SK-N-SH treated with all-trans-retinoic acid at 6 μM for 48 hours (cell line): ENCODE results near the gene LCLAT1.

Source experiments
- BACH2 ChIP-seq: fragments of 250-450 bp; sonication (Bioruptor Pico); IDR thresholded peaks from 2 replicates; pipeline ENCODE4 v1.9.0; 2021; ENCODE audit warnings: mild to moderate bottlenecking, borderline replicate concordance
- CSDC2 ChIP-seq: fragments of 250-450 bp; sonication (Bioruptor Pico); IDR thresholded peaks from 2 replicates; pipeline ENCODE4 v1.5.0; 2020; ENCODE audit warnings: mild to moderate bottlenecking, moderate library complexity
- ESRRG ChIP-seq: fragments of 250-450 bp; sonication (Bioruptor Pico); IDR thresholded peaks from 2 replicates; pipeline ENCODE4 v1.6.1; 2021; ENCODE audit warnings: mild to moderate bottlenecking
- ISL1 ChIP-seq: fragments of 250-450 bp; sonication (Bioruptor Pico); IDR thresholded peaks from 2 replicates; pipeline ENCODE4 v2.1.2; 2022; ENCODE audit warnings: mild to moderate bottlenecking, moderate library complexity
- PPARA ChIP-seq: fragments of 250-450 bp; sonication (Bioruptor Pico); IDR thresholded peaks from 2 replicates; pipeline ENCODE4 v1.5.0; 2020; ENCODE audit warnings: mild to moderate bottlenecking, borderline replicate concordance
- RARB ChIP-seq: fragments of 250-450 bp; sonication (Bioruptor Pico); IDR thresholded peaks from 2 replicates; pipeline ENCODE4 v1.8.0; 2021; ENCODE audit warnings: mild to moderate bottlenecking, moderate library complexity
- SNAI2 ChIP-seq: fragments of 250-450 bp; sonication (Bioruptor Pico); IDR thresholded peaks from 2 replicates; pipeline ENCODE4 v1.5.0; 2020; ENCODE audit warnings: mild to moderate bottlenecking, moderate library complexity
- ZFP3 ChIP-seq: fragments of 250-450 bp; sonication (Bioruptor Pico); IDR thresholded peaks from 2 replicates; pipeline ENCODE4 v1.5.0; 2020; ENCODE audit warnings: mild to moderate bottlenecking, moderate library complexity
- ZFP30 ChIP-seq: fragments of 450-650 bp; formaldehyde crosslinking; IDR thresholded peaks from 2 replicates; pipeline ENCODE4 v1.5.0; 2022; ENCODE audit warnings: mild to moderate bottlenecking, moderate library complexity
- ZNF565 ChIP-seq: fragments of 450-650 bp; formaldehyde crosslinking; conservative IDR thresholded peaks from 2 replicates; pipeline ENCODE4 v1.5.0; 2020; ENCODE audit warnings: low read depth, mild to moderate bottlenecking, moderate library complexity
- ZNF8 ChIP-seq: fragments of 450-650 bp; formaldehyde crosslinking; IDR thresholded peaks from 2 replicates; pipeline ENCODE4 v1.5.0; 2020; ENCODE audit warnings: mild to moderate bottlenecking, moderate library complexity
- TF ChIP-seq, protein P1 (sequence below): fragments of 250-450 bp; sonication (Bioruptor Pico); IDR thresholded peaks from 2 replicates; pipeline ENCODE4 v1.8.0; 2020; ENCODE audit warnings: mild to moderate bottlenecking, moderate library complexity, borderline replicate concordance
- TF ChIP-seq, protein P2 (sequence below): fragments of 250-450 bp; sonication (Bioruptor Pico); IDR thresholded peaks from 2 replicates; pipeline ENCODE4 v1.5.1; 2020; ENCODE audit warnings: low read depth, mild to moderate bottlenecking, moderate library complexity
- TF ChIP-seq, protein P3 (sequence below): fragments of 250-450 bp; sonication (Bioruptor Pico); IDR thresholded peaks from 2 replicates; pipeline ENCODE4 v1.5.0; 2020; ENCODE audit warnings: mild to moderate bottlenecking, moderate library complexity

DNA sequence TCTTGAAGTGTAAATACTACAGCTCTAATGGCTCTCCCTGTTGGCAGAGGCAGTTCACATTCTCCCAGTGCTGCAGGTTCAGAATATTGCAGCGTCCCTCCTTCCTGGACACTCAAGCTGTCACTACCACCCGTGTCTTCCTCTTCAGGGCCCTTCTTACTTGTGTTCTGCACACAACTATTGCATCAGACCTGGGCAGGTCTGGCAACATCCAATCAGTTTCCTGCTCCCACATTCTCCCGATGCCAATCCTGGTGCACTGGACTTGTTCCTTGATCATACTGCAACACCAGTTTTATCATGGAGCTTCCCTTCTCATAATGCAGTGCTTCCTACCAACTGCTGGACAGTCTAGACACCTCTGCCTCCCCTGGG is 198.7 kb downstream of the LCLAT1 start:
- TF ChIP-seq ESRRG (no peak), BACH2 (no peak), ISL1 (CRISPR knock-in tag) (no peak), ZFP30 (CRISPR knock-in tag) (no peak), ZNF8 (CRISPR knock-in tag) (no peak), ZNF565 (CRISPR knock-in tag) (no peak), PPARA (no peak), SNAI2 (no peak), CSDC2 (CRISPR knock-in tag) (no peak), ZFP3 (CRISPR knock-in tag) (no peak), RARB (CRISPR knock-in tag) (no peak)
- TF ChIP-seq, protein P1, sequence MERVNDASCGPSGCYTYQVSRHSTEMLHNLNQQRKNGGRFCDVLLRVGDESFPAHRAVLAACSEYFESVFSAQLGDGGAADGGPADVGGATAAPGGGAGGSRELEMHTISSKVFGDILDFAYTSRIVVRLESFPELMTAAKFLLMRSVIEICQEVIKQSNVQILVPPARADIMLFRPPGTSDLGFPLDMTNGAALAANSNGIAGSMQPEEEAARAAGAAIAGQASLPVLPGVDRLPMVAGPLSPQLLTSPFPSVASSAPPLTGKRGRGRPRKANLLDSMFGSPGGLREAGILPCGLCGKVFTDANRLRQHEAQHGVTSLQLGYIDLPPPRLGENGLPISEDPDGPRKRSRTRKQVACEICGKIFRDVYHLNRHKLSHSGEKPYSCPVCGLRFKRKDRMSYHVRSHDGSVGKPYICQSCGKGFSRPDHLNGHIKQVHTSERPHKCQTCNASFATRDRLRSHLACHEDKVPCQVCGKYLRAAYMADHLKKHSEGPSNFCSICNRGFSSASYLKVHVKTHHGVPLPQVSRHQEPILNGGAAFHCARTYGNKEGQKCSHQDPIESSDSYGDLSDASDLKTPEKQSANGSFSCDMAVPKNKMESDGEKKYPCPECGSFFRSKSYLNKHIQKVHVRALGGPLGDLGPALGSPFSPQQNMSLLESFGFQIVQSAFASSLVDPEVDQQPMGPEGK (CRISPR knock-in tag) = no peak
- TF ChIP-seq, protein P2, sequence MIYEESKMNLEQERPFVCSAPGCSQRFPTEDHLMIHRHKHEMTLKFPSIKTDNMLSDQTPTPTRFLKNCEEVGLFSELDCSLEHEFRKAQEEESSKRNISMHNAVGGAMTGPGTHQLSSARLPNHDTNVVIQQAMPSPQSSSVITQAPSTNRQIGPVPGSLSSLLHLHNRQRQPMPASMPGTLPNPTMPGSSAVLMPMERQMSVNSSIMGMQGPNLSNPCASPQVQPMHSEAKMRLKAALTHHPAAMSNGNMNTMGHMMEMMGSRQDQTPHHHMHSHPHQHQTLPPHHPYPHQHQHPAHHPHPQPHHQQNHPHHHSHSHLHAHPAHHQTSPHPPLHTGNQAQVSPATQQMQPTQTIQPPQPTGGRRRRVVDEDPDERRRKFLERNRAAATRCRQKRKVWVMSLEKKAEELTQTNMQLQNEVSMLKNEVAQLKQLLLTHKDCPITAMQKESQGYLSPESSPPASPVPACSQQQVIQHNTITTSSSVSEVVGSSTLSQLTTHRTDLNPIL (CRISPR knock-in tag) = no peak
- TF ChIP-seq, protein P3, sequence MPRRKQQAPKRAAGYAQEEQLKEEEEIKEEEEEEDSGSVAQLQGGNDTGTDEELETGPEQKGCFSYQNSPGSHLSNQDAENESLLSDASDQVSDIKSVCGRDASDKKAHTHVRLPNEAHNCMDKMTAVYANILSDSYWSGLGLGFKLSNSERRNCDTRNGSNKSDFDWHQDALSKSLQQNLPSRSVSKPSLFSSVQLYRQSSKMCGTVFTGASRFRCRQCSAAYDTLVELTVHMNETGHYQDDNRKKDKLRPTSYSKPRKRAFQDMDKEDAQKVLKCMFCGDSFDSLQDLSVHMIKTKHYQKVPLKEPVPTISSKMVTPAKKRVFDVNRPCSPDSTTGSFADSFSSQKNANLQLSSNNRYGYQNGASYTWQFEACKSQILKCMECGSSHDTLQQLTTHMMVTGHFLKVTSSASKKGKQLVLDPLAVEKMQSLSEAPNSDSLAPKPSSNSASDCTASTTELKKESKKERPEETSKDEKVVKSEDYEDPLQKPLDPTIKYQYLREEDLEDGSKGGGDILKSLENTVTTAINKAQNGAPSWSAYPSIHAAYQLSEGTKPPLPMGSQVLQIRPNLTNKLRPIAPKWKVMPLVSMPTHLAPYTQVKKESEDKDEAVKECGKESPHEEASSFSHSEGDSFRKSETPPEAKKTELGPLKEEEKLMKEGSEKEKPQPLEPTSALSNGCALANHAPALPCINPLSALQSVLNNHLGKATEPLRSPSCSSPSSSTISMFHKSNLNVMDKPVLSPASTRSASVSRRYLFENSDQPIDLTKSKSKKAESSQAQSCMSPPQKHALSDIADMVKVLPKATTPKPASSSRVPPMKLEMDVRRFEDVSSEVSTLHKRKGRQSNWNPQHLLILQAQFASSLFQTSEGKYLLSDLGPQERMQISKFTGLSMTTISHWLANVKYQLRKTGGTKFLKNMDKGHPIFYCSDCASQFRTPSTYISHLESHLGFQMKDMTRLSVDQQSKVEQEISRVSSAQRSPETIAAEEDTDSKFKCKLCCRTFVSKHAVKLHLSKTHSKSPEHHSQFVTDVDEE (CRISPR knock-in tag) = no peak
